Muscle of leg (tissue), 11 donors: Measurements from ENCODE around the gene ORC1. TPM values are rescaled to one million over a fixed set of nuclear protein-coding genes. Genes with fewer than 3 reads are reported as not detected.

Experiments
- DNase-seq: peaks from one replicate; pipeline ENCODE4 v3.0.0; 2013
- H3K27ac ChIP-seq: one replicate; pipeline ENCODE4 v1.5.1; 2013; ENCODE audit warnings: mild to moderate bottlenecking, low read length, control low read depth
- H3K27me3 ChIP-seq: one replicate; pipeline ENCODE4 v1.6.1; 2013; ENCODE audit warnings: low read length; ENCODE audit not compliant: control insufficient read depth, insufficient read depth
- H3K36me3 ChIP-seq: one replicate; pipeline ENCODE4 v1.6.1; 2013; ENCODE audit warnings: low read length; ENCODE audit not compliant: control insufficient read depth, insufficient read depth
- H3K4me1 ChIP-seq: one replicate; pipeline ENCODE4 v1.6.1; 2013; ENCODE audit warnings: low read length; ENCODE audit not compliant: control insufficient read depth, insufficient read depth
- H3K4me3 ChIP-seq: one replicate; pipeline ENCODE4 v1.5.1; 2013; ENCODE audit warnings: low read length, control low read depth
- H3K9me3 ChIP-seq: replicated peaks from 2 replicates; pipeline ENCODE4 v1.6.1; 2013; ENCODE audit warnings: low read depth, low read length; ENCODE audit not compliant: control insufficient read depth
- WGBS: methylation state at CpG from one replicate; pipeline ENCODE4 v1.1.5; 2013; ENCODE audit warnings: missing lambda C conversion rate; ENCODE audit not compliant: insufficient coverage; 5-methylcytosine and 5-hydroxymethylcytosine counted together
- polyA plus RNA-seq, 8 donors: library from polyadenylated mRNA; unstranded; fragments of 120-200 nt; gene quantifications; one replicate each; pipeline versions ENCODE4 v1.2.1 to v1.2.3, GENCODE V29; 2013; ENCODE audit warnings: inconsistent platforms in 1 of 8, low replicate concordance in 1 of 8; ENCODE audit not compliant: insufficient read length in 8 of 8, insufficient read depth in 1 of 8
- total RNA-seq: library from RNA; stranded (reverse); fragments of 120-200 nt; gene quantifications from one replicate; pipeline ENCODE4 v1.2.4, GENCODE V29; 2013

Gene ORC1
- total and polyA plus RNA-seq, 9 donors = 2.6 to 4.5 (median 3.4) TPM

DNA sequence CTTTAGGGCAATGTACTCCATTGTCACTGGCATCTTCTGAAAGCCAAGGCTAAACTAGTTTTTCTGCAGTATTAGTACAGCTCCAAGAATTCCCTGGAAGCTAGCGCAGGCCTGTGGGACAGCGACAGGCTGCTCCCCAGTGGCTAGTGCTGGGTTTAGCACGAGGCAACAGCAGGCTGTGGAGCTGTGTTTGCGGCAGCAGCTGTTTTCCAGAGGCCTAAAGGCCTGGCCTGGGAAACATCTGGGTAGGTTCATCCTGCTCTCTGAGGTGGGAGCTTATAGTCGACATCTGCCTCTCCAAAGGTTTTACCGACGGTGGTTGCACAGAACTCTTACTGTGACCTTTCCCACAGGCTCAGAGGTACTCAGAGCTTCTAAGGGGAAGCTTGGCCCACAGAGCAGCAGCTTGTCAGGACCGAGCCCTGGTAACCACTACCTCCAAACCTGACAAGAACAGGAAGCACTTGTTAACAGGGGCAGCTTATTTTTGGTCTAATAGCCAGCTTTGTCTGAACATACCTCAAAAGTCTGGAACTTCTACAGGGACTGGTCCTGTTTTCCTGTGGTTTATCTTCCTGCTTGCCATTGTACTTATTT lies 55.4 kb downstream of the ORC1 start:
- no peaks in the 10 kb centered on the region for H3K9me3 ChIP-seq
- DNase-seq = peak; percentile 43
- no peaks in the 10 kb centered on the region for H3K27me3 ChIP-seq
- no peak overlapping the region for H3K4me3 ChIP-seq
- H3K36me3 ChIP-seq = peaks cover 40% of the 10 kb centered on the region
- H3K4me1 ChIP-seq = no peaks in the 10 kb centered on the region
- no peak overlapping the region for H3K27ac ChIP-seq
- 16% methylated on average over 8 of the region's 8 CpGs for WGBS

DNA sequence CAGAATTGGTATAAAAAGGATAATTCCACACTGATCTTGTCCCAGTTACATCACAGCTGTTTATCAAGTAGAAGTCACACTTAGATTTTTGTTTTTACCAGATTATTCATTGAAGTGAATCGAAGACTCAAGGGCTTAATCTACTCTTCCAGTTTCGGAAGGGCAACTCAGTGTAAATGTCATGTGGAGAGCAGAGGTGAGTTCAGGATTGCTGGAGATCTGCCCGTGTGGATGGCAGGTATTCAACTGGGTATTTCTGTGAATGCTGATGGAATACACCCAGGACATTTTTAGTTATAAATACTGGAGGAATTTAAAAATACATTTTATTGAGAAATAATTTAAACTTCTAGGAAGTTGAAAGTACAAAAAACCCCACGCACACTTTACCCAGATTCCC lies 57.6 kb downstream of the ORC1 start:
- Histone ChIP-seq H3K27me3 (no peaks in the 10 kb centered on the region), H3K9me3 (no peaks in the 10 kb centered on the region), H3K27ac (no peak overlapping the region), H3K36me3 (peaks cover 22% of the 10 kb centered on the region), H3K4me1 (no peaks in the 10 kb centered on the region), H3K4me3 (no peak overlapping the region)
- no peak for DNase-seq
- 100% methylated on average over 1 of the region's 4 CpGs for WGBS

DNA sequence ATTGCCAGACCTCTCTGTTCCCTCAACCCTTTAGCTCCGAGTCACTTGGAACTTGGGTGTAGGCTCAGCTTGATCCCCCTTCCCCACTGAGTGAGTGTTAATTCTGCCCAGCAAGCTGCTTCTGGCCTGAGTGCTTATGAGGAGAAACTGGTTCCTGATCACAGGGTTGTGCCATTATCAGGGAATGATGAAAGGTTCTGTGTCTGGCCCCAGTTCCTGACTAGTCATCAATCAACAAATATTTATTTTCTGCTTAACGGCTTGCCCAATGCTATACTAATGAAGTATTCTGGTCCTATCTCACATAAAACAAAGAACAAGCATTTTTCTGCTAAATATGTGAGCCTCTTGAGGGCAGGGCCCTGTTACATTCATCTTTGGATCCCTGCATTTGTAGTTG lies 59.0 kb downstream of the ORC1 start:
- WGBS = no CpG with 5 or more reads among the region's 2 CpGs
- Histone ChIP-seq H3K27me3 (no peaks in the 10 kb centered on the region), H3K36me3 (peaks cover 14% of the 10 kb centered on the region)

DNA sequence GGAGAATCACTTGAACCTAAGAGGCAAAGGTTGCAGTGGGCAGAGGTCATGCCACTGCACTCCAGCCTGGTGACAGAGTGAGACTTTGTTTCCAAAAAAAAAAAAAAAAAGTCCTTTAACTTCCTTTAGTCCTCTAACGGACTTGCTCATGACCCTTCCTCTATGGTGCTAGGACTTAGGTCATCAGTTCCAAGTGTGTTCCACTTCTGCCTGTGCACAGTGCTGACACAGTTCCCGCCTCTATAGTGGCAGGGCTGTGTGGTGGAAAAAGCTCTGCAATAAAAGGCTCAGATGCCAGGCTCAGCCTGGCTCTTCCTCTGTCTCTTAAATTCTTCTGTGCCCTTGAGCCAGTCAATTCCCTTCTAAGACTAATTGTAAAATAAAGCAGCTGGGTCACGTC lies 60.2 kb downstream of the ORC1 start:
- no peaks in the 10 kb centered on the region for H3K27me3 ChIP-seq
- DNase-seq = peak; percentile 32
- no peaks in the 10 kb centered on the region for H3K4me1 ChIP-seq
- H3K27ac ChIP-seq = no peak overlapping the region
- peaks cover 20% of the 10 kb centered on the region for H3K36me3 ChIP-seq
- WGBS = 78% methylated on average over 1 of the region's 3 CpGs
- H3K9me3 ChIP-seq = no peaks in the 10 kb centered on the region
- H3K4me3 ChIP-seq = no peak overlapping the region

More for the DNA sequence above, 59.0 kb downstream of the ORC1 start:
- Histone ChIP-seq H3K4me3 (no peak overlapping the region), H3K9me3 (no peaks in the 10 kb centered on the region), H3K4me1 (no peaks in the 10 kb centered on the region), H3K27ac (no peak overlapping the region)
- no peak for DNase-seq

DNA sequence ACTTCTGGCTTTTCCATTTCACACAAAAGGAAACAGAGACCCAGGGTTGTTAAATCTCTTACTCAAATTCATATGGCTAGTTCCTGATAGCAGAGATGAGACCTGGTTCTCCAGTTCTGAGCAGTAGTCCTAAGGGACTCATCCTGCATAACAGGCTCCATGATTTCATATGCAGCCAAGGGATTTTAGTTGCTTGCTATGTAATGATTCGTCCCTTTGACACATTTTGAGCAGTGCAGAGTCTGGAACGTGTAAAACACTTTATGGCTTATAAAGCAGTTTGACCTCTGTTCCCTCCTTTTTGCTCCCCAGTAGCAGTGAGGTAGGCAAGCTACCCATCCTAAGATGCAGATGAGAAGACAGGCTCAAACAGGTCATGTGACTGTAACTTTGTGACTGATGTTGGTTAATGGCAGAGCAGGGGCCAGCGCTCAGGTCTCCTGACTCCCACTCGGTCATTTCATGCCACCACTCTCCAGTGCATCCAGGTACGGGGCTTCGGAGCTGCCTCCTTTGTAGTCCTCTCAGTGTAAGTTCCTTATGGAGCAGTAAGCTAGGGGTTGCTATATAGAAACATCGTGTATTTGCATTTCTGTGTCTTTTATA lies 62.5 kb downstream of the ORC1 start:
- Histone ChIP-seq H3K4me3 (no peak overlapping the region), H3K27ac (no peak overlapping the region), H3K4me1 (no peaks in the 10 kb centered on the region), H3K27me3 (no peaks in the 10 kb centered on the region), H3K36me3 (peaks cover 24% of the 10 kb centered on the region), H3K9me3 (no peaks in the 10 kb centered on the region)
- no peak for DNase-seq
- 17% methylated on average over 1 of the region's 7 CpGs for whole genome bisulfite sequencing

DNA sequence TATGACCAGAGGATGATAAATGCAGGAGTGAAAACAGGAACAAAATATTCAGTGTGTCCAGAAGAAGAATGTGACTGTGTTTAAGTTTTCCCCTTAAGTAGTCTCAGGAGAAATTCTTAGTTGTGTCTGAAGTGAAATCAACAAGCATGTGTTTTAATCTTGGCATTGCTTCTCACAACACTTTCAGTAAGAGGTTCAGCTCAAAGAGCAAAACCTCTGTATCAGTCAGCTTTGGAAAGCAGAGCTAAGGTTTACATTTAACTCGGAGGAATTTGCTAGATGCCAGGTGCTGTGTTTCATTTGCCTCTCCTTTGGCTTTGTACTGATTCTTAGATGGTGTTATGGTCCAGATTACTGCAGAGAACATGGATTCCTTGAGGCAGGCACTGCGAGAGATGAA lies 66.8 kb downstream of the ORC1 start:
- Histone ChIP-seq H3K9me3 (no peaks in the 10 kb centered on the region), H3K27me3 (no peaks in the 10 kb centered on the region), H3K4me3 (no peak overlapping the region), H3K4me1 (no peaks in the 10 kb centered on the region), H3K27ac (no peak overlapping the region), H3K36me3 (peaks cover 18% of the 10 kb centered on the region)
- DNase-seq = no peak
- 83% methylated on average over 2 of the region's 2 CpGs for WGBS

DNA sequence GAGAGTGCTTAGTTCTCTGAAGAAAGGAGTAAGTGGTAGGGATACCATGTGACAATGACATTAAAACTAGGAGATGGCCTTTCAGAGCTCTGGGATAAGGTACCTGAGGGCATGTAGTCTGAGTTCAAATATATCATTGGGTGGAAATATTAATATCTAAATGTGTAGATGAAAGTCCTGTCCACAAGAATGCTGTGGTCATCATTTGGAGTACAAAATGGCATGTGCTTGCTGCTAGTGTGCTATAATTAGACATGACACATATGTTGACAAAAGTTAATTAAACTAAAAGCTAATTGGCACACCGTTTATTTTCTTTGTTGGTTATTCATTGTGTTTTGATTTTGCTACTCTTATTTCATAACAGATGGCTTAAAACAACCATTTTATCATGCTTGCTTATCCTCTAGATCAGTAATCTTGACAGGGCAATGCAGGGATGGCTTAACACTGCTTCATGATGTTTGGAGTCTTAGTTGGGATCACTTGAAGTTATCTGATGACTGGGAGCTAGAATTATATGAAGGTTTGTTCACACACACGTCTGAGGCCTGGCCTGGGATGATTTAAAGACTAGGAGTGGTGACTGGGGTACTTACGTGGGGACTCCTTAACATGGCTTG lies 69.2 kb downstream of the ORC1 start:
- no peak overlapping the region for H3K4me3 ChIP-seq
- H3K27me3 ChIP-seq = no peaks in the 10 kb centered on the region
- H3K36me3 ChIP-seq = peaks cover 15% of the 10 kb centered on the region
- DNase-seq = no peak
- no peak overlapping the region for H3K27ac ChIP-seq
- H3K4me1 ChIP-seq = no peaks in the 10 kb centered on the region
- 94% methylated on average over 2 of the region's 3 CpGs for WGBS
- no peaks in the 10 kb centered on the region for H3K9me3 ChIP-seq

DNA sequence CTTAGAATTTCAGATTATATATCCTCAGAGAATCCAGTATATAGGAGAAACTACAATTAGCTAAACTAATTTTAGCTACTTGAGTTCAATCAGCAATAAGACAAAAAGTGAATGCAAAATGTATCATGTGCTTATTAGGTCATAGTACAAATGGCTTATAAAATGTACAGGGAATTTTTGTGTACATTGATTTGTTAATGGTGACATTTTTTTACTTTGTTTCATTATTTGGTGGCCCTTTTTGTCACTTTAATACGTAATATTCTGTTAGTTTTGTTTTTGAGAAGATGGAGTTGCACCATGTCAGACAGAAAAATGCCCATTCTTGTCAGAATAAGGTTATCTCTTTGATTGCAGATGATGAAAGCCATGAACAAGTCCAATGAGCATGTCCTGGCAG lies 71.8 kb downstream of the ORC1 start:
- no peaks in the 10 kb centered on the region for H3K27me3 ChIP-seq
- WGBS = 100% methylated on average over 1 of the region's 1 CpG
- no peak overlapping the region for H3K27ac ChIP-seq
- no peaks in the 10 kb centered on the region for H3K9me3 ChIP-seq
- H3K4me3 ChIP-seq = no peak overlapping the region
- H3K4me1 ChIP-seq = no peaks in the 10 kb centered on the region
- no peak for DNase-seq
- peaks cover 5% of the 10 kb centered on the region for H3K36me3 ChIP-seq

DNA sequence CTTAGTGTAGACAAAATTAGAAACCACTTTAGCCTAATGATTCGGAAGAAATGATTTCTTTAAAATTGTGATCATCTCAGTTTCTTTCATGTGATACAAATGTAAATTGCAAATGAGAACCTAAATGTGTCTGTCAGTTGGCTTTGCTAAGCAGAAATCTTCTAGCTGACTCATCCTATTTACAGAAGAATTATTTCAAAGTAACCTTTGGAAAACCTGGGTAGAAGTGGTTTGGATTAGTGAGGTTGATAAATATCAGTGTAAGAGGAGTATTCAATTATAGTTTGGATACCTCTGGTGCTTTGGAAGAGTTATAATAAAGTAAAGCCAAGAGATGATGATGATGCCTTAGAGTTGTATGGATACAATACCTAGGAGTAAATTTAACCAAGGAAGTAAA lies 75.6 kb downstream of the ORC1 start:
- no CpG with 5 or more reads among the region's 1 CpG for WGBS
- Histone ChIP-seq H3K36me3 (no peaks in the 10 kb centered on the region), H3K9me3 (no peaks in the 10 kb centered on the region), H3K27ac (no peak overlapping the region), H3K4me1 (no peaks in the 10 kb centered on the region), H3K4me3 (no peak overlapping the region), H3K27me3 (no peaks in the 10 kb centered on the region)
- DNase-seq = no peak

DNA sequence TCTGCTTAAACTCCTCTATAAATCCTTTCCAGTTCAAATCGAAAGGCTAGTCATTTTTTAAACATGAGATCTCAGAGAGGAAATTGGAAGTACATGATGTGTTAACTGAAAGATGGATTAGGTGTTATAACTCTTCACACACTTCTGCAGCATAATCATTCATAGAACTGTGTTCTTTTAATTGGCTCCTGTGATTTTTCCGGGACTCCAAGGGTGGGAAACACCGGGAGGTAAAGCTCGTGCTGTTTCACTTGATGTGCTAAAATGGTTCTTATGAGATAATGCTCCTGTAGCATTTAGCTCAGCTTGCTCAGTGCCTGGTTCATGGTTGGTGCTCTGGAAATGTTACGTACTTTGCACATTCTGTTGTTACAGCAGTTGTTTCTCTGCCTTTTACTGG lies 78.4 kb downstream of the ORC1 start:
- 50% methylated on average over 1 of the region's 5 CpGs for WGBS
- no peak for DNase-seq
- H3K4me3 ChIP-seq = no peak overlapping the region
- H3K27ac ChIP-seq = no peak overlapping the region
- no peaks in the 10 kb centered on the region for H3K9me3 ChIP-seq
- no peaks in the 10 kb centered on the region for H3K4me1 ChIP-seq
- H3K27me3 ChIP-seq = no peaks in the 10 kb centered on the region
- H3K36me3 ChIP-seq = no peaks in the 10 kb centered on the region
